GM18502 (cell line): ENCODE measurements around the gene TAF1B.

ENCODE experiments used
- ATAC-seq: cut with Tn5 transposase; IDR thresholded peaks from one replicate; pipeline ENCODE4 v1.9.1; 2021; ENCODE audit warnings: mild to moderate bottlenecking; ENCODE audit not compliant: unreplicated experiment, poor library complexity

TAF1B gene

DNA sequence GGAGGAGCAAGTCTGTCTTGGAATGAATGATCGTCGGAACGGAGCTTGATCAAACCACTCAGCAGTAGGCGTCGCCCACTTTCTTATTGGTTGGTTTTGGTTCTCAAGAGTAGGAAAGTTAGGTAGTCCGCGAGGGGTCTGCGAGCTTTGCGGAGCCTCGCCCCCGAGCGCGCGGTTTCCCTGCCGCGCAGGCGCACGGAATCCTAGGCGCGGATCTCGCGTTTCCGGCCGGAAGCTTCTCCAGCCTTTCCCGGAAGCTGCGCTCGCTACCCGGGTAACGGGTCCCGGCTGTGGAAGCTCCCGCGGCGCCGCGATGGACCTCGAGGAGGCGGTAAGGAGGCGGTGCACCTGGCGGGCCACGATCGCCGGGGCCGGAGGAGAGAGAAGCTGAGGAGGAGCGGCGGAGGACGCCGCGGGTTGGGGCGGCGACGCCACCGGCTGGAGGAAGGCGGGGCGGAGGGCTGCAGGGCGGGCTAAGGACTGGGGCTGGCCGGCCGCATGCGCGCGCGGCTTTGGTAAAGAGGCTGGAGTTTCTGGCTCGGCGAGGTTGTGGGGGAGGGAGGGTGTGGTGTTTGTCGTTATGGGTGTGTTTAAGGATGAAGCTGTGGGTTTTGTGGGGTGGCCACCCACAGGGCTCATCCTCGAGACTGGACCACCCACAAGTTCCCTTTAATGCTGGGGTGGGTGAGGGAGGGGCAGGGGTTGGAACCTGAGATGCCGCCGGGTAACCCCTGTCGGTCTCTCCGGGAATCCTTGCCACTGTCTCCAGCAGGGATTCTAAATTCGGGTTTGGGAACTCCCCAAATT, at the start of gene TAF1B:
Gene TAF1B (plus strand): TSS at position 246 of the 807 bp plus-strand sequence. CDS start 68 bp downstream, at position 314.
- peak; percentile 85 for ATAC-seq

GRCh38 chr2:9793918-9794717, 49.2 kb upstream of the TAF1B start:
- no peak for ATAC-seq

- no peak for ATAC-seq
These were observed 48.2 kb upstream of the TAF1B start for GRCh38 chr2:9795071-9795470.

DNA sequence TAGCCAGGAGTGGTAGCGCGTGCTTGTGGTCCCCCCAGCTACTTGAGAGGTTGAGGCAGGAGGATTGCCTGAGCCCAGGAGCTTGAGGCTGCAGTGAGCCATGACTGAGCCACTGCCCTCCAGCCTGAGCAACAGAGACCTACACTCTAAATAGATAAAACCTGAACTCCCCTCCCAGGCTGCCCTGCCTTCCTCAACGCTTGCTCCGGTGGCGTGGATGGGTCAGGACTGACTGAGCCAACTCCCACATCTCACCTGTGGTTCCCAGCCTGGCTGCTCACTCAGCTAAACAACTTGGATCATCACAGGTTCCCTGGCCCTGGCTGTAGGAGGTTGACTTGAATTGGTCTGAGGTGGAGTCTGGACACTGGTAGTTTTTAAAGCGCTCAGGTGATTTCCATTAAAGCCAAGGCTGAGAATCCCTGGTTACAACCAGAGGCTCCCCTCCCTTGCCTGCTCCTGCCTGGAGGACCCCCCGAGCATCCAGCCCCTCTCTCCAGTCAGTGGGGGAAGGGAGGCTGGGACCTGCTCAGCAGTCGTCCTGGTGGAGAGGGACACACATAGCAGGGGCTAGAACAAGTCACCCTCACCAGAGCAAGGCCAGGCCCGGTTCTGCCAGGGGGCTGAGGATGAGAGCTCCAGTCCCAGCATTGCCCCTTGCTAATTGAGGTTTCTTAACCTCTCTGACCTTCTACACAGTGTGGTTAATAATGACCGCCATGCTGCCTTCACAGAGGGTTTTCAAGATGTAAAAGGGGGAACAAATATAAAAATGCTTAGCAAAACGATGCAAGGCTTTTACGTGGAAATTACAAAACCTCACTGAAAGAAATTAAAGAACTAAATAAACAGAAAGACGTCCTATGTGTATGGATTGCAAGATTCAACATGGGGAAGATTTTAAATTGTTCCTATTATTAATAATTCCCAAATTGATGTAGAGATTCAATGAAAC, 46.9 kb upstream of the TAF1B start:
- ATAC-seq, result no peak

DNA sequence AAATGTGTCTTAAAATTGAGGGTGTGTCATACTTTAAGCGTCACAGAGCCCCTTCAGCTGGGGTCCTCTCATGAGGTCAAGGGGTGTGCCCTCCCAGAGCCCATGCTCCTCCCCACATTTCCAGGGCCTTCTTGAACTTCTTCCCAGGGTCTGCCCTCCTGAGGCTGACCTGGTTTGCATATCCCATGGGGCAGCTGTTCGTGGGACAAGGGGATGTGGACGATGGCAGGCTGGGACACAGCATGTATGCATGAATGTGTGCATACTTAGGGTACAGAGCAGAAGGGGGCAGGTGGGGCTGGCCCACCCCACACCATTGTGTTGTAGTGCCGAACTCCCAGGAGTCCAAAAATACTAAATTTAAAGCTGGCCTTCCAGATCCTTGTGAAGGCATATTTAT, 46.2 kb upstream of the TAF1B start:
- no peak for ATAC-seq

DNA sequence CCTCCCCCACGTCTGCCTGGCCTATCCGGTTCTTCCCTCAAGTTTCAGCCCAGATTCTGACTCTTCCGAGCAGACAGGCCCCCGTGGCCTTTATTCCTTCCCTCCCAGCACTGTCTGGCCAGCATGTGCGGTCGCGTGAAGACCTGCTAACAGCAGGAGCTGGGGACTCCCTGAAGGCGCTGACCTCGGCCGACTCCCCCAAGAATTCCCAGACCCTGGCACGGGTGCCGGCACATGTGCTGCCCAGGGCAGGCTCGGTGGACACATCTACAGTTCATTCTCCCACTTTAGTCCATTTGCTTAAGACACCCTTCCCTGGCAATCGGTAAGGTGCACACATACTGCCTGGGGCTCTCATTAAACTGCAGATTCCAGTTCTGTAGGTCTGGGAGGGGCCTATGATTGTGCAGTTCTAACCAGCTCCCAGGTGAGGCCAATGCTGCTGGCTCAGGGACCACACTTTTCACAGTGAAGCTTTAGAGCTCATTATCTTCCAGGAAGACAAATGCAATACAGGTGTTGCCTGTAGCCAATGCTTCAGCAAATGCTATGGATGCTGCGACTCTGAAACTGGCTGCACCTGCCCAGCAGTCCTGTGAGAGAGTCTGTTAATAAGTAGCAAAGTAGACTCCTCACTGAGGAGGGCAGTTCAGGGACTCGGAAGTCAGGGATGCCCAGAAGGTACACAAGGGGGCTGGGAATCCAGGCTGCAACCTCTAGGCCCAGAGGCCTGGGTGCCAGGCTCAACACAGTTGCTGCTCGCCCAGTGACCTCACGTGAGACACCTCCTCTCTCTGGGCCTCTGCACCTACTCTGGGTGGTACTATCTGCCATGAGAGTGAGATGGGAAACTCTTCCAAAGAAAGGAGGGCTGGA, 45.4 kb upstream of the TAF1B start:
- ATAC-seq, result no peak

DNA sequence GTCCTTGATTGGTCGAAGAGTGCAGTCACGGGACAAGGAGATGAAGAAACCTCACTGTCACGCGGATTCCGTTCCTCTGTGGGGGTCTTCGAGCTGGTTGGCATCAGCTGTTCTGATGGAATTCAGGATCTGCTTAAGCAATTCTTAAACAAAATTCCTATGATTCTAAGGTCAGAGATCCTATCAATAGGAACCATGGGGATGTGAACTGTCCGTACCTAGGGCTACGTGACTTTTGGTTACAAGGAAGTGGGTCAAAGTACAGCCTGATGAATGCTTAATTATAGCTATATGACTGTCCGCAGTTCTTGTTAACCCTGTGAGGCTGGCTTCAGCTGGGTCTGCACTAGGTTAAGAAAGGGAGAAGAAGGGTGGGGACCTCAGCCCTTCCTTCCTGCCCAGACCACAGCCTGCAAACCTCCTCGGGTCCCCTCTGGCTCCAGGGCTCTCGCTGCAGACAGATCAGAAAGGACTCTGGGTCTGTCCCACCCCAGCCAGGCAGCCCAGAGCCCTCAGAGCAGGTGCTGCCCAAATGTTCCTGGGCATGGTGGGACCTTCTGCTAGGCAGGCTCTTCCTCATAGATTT, 44.2 kb upstream of the TAF1B start:
- peak; percentile 45 for ATAC-seq

DNA sequence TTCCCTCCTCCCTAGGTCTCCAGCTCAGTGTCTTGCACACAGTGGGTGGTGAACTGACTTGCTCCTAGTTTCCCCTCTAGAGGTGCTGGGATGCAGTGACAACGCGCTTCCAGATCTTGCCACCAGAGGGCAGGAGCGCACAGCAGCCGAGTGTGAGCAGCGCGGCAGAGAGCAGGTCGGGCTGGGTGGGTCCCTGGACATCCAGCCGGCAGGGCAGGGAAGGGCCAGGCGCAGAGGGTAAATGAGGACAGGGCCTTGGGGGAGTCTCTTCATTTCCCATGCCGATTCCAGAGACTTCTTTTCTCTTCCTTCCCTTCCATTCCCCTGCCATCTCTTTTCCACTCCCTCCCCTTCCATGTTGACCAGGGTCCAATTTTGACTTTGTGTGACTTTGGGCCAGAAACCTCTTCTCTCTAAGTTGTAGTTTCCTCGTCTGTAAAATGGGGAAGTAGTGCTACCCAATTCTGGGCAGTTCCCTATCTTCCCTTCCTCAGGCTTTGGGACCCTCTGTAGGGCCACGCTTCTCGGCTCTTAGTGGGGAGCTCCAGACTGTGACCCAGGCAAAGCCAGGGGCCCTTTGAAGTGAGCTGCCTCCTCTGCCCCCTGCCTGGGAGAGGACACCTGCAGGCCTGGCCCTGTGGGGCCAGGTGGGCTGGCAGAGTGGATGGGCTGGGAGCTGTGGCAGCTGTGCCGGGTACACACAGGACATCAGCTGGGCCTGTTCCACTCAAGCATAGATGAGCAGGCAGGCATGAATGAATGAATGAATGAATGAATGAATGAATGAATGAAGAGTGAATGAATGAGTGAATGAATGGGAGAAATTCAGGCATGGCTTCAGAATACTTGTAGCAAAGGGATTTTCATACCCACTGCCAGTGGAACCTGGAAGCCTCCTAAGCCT, 43.3 kb upstream of the TAF1B start:
- ATAC-seq, result peak; percentile 79

GRCh38 chr2:9800639-9800974, 42.7 kb upstream of the TAF1B start:
- ATAC-seq, result no peak

- ATAC-seq, result no peak
These were observed 42.1 kb upstream of the TAF1B start for GRCh38 chr2:9800975-9801726.

GRCh38 chr2:9802576-9802993, 40.7 kb upstream of the TAF1B start:
- no peak for ATAC-seq

DNA sequence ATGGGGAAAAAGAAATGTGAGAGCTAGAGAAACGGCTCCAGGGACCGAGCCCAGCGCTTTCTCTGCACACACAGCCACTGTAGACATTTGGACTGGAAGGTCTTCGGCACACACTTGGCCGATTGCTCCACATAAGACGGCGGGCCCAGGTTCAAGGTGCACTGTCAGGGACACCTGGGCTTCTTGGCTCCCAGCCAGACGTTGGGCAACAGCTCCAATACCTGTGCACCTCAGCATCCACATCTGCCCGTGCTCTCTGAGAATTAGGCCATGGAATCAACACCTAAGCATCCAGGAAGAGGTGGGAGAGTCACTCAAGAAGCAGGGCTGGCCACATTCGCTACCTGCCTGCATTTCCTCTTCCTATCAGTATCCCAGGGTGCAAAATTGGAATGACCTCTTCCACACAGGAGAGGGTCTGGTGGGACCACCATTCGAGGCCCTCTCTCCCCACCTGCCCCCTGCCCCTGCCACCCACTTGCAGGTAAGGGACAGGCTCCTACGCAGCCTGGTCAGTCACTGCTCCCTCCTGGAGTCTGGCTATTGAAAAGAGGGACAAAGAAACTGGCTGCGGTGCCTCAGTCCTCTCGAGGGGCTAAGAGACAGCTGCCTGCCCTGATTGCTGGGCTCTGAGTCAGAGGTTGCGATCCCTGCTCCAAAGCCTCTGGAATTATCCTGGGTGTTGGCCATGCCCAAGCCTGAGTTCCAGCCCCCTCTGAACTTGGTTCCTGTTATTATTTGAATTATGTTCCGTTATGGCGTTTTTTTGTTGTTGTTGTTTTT, 40.1 kb upstream of the TAF1B start:
- ATAC-seq, result no peak

DNA sequence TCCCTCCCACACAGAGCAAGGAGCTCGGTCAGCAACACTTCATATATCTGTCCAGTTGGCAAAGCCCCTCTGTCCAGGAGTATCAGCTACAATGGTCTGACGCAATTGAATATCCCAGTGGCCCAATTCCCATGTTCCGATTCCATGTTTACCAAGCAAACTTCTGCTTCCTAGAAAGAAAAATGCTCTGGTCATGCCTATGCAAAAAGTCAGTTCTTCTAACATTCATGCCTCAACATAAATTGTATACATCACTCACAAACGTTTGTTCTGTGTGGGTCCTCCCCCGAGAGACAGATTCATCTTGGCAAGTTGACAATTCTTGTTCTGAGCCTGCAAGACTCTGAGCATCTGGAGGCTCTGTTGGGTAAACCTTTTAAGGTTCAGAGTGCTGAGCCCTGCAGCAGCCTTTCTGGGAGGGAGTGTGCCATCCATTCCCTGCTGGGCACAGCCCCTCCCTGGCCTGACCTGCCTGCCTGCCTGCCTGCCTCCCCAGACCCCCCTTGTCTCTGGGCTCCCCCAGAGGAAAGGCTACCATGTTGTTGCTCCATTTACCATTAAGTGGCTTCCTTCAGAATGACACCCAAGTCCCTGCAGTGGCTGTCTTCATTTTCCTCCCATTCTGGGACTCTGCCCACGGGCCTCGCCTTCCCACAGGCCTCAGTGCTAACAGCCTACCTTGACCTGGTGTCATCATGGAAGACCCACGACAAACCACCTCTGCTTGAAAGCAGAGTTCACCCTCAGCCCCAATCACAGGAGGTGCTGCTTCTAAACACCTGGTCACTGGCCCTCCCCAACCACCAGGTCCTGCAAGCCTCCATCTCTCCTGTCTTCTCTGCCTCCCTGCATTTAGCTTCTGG, 37.6 kb upstream of the TAF1B start:
- ATAC-seq, result no peak

- no peak for ATAC-seq
These were observed 37.0 kb upstream of the TAF1B start for GRCh38 chr2:9806298-9806610.

GRCh38 chr2:9806656-9807055, 36.6 kb upstream of the TAF1B start:
- ATAC-seq, result no peak

DNA sequence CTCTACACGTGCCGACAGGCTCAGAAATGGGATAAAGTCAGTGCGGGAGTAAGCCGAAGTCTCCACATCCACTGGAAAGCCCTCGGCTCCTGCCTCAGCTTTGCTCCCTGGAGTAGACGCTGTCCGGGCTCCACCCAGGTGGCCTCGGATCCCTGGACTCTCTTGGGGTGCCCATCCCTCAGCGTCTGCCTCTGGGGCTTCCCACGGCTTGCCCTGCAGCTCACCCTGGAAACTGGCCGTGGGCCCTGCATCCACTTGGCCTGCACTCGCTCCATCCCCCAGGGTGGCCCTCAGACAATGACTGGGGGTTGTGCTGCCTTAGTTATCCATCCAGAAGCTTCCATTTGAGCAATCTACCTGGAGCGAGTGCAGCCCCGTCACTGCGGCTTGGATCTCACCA, 36.2 kb upstream of the TAF1B start:
- no peak for ATAC-seq
